SK-N-SH (cell line): ENCODE results near the gene SF3B1. TPM values are rescaled to one million over a fixed set of nuclear protein-coding genes. Genes with fewer than 3 reads are reported as not detected.

ENCODE experiments used
- CTCF ChIA-PET: fragments of 300-600, 350-600 bp; formaldehyde crosslinking; extraction: SDS; loops from one replicate; lab custom pipeline; 2021; lab: Yijun Ruan, JAX
- POLR2A ChIA-PET: fragments of 350-600 bp; sonication (Branson Sonifier 250); formaldehyde crosslinking; extraction: SDS; loops from one replicate; lab custom pipeline; 2020; ENCODE audit warnings: antibody characterized with exemption, inconsistent platforms; lab: Yijun Ruan, JAX
- DNase-seq: peaks from one replicate; pipeline ENCODE4 v3.0.0; 2012
- H2AFZ ChIP-seq: fragments of 200-600 bp; sonication (generic); 2 replicates; pipeline ENCODE4 v1.8.1; 2016; ENCODE audit warnings: antibody characterized with exemption, mild to moderate bottlenecking, low read depth
- H3F3A ChIP-seq: fragments of 200-600 bp; sonication (generic); replicated peaks from 2 replicates; pipeline ENCODE3; 2016; ENCODE audit warnings: antibody characterized with exemption, mild to moderate bottlenecking; ENCODE audit not compliant: insufficient read depth
- H3K27ac ChIP-seq, 2 experiments: fragments of 200-500 bp in 1 of 2; fragments of 200-600 bp in 1 of 2; sonication (Bioruptor generic) in 1 of 2; sonication (generic), shearing (Covaris generic) in 1 of 2; 2 replicates each; pipeline versions ENCODE4 v1.5.1 to v1.6.1; 2014 to 2016; ENCODE audit warnings: low read depth in 2 of 2, inconsistent platforms in 1 of 2, low read length in 1 of 2, mild to moderate bottlenecking in 1 of 2, mixed read lengths in 1 of 2
- H3K27me3 ChIP-seq: fragments of 200-600 bp; sonication (generic), shearing (Covaris generic); 2 replicates; pipeline ENCODE4 v1.6.1; 2016; ENCODE audit warnings: mixed run types; ENCODE audit not compliant: insufficient read depth
- H3K36me3 ChIP-seq, 2 experiments: fragments of 200-500 bp in 1 of 2; fragments of 200-600 bp in 1 of 2; sonication (Bioruptor generic) in 1 of 2; sonication (generic) in 1 of 2; replicated peaks in 1 of 2; 2 replicates each; pipeline versions ENCODE3 to v1.5.1; 2014 to 2016; ENCODE audit warnings: low read length in 1 of 2, mild to moderate bottlenecking in 1 of 2; ENCODE audit not compliant: insufficient read depth in 2 of 2, control insufficient read depth in 1 of 2
- H3K4me1 ChIP-seq, 2 experiments: fragments of 200-500 bp in 1 of 2; fragments of 200-600 bp in 1 of 2; sonication (Bioruptor generic) in 1 of 2; sonication (generic), shearing (Covaris generic) in 1 of 2; 2 replicates each; pipeline versions ENCODE4 v1.5.1 to v1.6.1; 2014 to 2016; ENCODE audit warnings: low read depth in 1 of 2, low read length in 1 of 2, mixed run types in 1 of 2; ENCODE audit not compliant: insufficient read depth in 2 of 2, control insufficient read depth in 1 of 2
- H3K4me2 ChIP-seq: fragments of 200-600 bp; sonication (generic), shearing (Covaris generic); 2 replicates; pipeline ENCODE4 v1.6.1; 2017; ENCODE audit warnings: mixed run types
- H3K4me3 ChIP-seq, 2 experiments: fragments of 200-500 bp in 1 of 2; fragments of 200-600 bp in 1 of 2; sonication (Bioruptor generic) in 1 of 2; sonication (generic), shearing (Covaris generic) in 1 of 2; 2 replicates each; pipeline versions ENCODE4 v1.5.1 to v1.8.1; 2014 to 2016; ENCODE audit warnings: low read depth in 2 of 2, inconsistent platforms in 1 of 2, low read length in 1 of 2, mild to moderate bottlenecking in 1 of 2, mixed read lengths in 1 of 2, moderate library complexity in 1 of 2
- H3K79me2 ChIP-seq: fragments of 200-600 bp; sonication (generic); 2 replicates; pipeline ENCODE4 v1.8.1; 2017; ENCODE audit warnings: mild to moderate bottlenecking; ENCODE audit not compliant: insufficient read depth
- H3K9ac ChIP-seq: fragments of 200-600 bp; sonication (generic); 2 replicates; pipeline ENCODE4 v1.6.1; 2017; ENCODE audit warnings: mixed run types
- H3K9me2 ChIP-seq: fragments of 200-600 bp; sonication (generic); 2 replicates; pipeline ENCODE4 v1.6.1; 2017; ENCODE audit warnings: mixed run types
- H3K9me3 ChIP-seq: fragments of 200-600 bp; sonication (generic); 2 replicates; pipeline ENCODE4 v1.6.1; 2017; ENCODE audit warnings: mixed run types, mild to moderate bottlenecking, moderate library complexity
- H4K20me1 ChIP-seq: fragments of 200-600 bp; sonication (generic); 2 replicates; pipeline ENCODE4 v1.6.1; 2017; ENCODE audit warnings: mild to moderate bottlenecking, mixed run types; ENCODE audit not compliant: insufficient read depth
- ELF1 ChIP-seq: IDR thresholded peaks from 2 replicates; pipeline ENCODE4 v1.4.0; 2012
- EP300 ChIP-seq, 2 experiments: IDR thresholded peaks; 2 replicates each; pipeline versions ENCODE4 v1.4.0 to v1.6.1; 2012; ENCODE audit warnings: borderline replicate concordance in 1 of 2, low read depth in 1 of 2, low read length in 1 of 2
- FOSL2 ChIP-seq: IDR thresholded peaks from 2 replicates; pipeline ENCODE4 v1.4.0; 2012; ENCODE audit warnings: low read depth, mild to moderate bottlenecking, moderate library complexity, borderline replicate concordance
- FOXJ3 ChIP-seq: sonication (generic); formaldehyde crosslinking; IDR thresholded peaks from 2 replicates; pipeline ENCODE4 v1.5.1; 2020; ENCODE audit warnings: mild to moderate bottlenecking, missing genetic modification reagents
- GATA2 ChIP-seq: sonication (generic); formaldehyde crosslinking; IDR thresholded peaks from 2 replicates; pipeline ENCODE4 v1.5.0; 2020; ENCODE audit warnings: mild to moderate bottlenecking, missing genetic modification reagents
- MXI1 ChIP-seq: IDR thresholded peaks from 2 replicates; pipeline ENCODE4 v1.6.1; 2012; ENCODE audit warnings: mild to moderate bottlenecking, low read depth, low read length, improper control_type of control experiment
- RAD21 ChIP-seq: IDR thresholded peaks from 2 replicates; pipeline ENCODE4 v1.6.1; 2012; ENCODE audit warnings: mild to moderate bottlenecking, low read length
- RCOR1 ChIP-seq: fragments of 150-350 bp; IDR thresholded peaks from 2 replicates; pipeline ENCODE4 v1.6.1; 2017; ENCODE audit warnings: antibody characterized with exemption, low read length
- RFX5 ChIP-seq: IDR thresholded peaks from 2 replicates; pipeline ENCODE4 v1.6.1; 2012; ENCODE audit warnings: mild to moderate bottlenecking, improper control_type of control experiment, low read length
- RXRA ChIP-seq: IDR thresholded peaks from 2 replicates; pipeline ENCODE4 v1.4.0; 2012; ENCODE audit warnings: low read depth, mild to moderate bottlenecking, borderline replicate concordance
- TAF1 ChIP-seq: IDR thresholded peaks from 2 replicates; pipeline ENCODE4 v1.6.1; 2012; ENCODE audit warnings: low read depth, mild to moderate bottlenecking, low read length, moderate library complexity, borderline replicate concordance
- YY1 ChIP-seq: IDR thresholded peaks from 2 replicates; pipeline ENCODE4 v1.4.0; 2012; ENCODE audit warnings: low read depth, mild to moderate bottlenecking
- WGBS: methylation state at CpG from one replicate; pipeline ENCODE4 v1.1.6; 2017; ENCODE audit warnings: low lambda C conversion rate; 5-methylcytosine and 5-hydroxymethylcytosine counted together
- polyA plus RNA-seq, 3 experiments: library from polyadenylated mRNA; depleted of rRNA; stranded (reverse); fragments of >200 nt; gene quantifications; 2 replicates each; pipeline ENCODE4 v1.2.3, GENCODE V29; 2012
- TF ChIP-seq, protein P1 (sequence below): IDR thresholded peaks from 2 replicates; pipeline ENCODE4 v1.6.1; 2012; ENCODE audit warnings: mild to moderate bottlenecking, low read depth, low read length, moderate library complexity
- TF ChIP-seq, protein P2 (sequence below): fragments of 150-350 bp; IDR thresholded peaks from 2 replicates; pipeline ENCODE4 v1.6.1; 2017; ENCODE audit warnings: antibody characterized with exemption, low read length, low read depth, borderline replicate concordance

The SF3B1 gene
- polyA plus RNA-seq, 1 of the 3 experiments (the other 2 are of a cell fraction): 162 TPM

DNA sequence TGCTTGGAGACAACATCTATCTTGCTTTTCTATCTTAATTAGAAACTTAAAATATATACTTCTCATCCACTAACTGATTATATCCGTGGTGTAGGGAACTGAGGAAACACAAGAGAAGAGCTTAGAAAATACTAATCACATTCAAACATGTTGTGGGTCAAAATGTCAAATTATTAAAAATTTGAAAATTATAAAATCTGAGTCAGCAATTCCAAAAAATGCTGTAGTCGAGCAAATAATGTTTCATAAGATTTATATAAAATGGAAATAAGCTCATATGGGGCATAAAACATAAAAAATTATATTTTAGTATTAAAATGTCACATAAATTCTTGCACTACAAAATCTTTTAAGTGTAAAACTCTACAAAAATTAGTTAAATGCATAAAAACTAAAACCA, 29.2 kb downstream of the SF3B1 start:
- no peaks in the 10 kb centered on the region for H3K9me3 ChIP-seq
- WGBS: 94% methylated on average over 2 of the region's 2 CpGs
- H4K20me1 ChIP-seq: no peaks in the 10 kb centered on the region
- H3K4me2 ChIP-seq: no peak overlapping the region
- peaks cover 28% of the 10 kb centered on the region for H3F3A ChIP-seq
- TF ChIP-seq RCOR1 (no peak), MXI1 (no peak), FOXJ3 (CRISPR knock-in tag) (no peak), YY1 (no peak), RFX5 (no peak), FOSL2 (no peak), EP300 (IDR thresholded peaks at IDR 0.05; ENCODE audit: borderline replicate concordance in 1 of 2, low read depth in 1 of 2, low read length in 1 of 2) (no peak), TAF1 (no peak), ELF1 (no peak), GATA2 (CRISPR knock-in tag) (no peak), RXRA (no peak), RAD21 (no peak)
- TF ChIP-seq, protein P1, sequence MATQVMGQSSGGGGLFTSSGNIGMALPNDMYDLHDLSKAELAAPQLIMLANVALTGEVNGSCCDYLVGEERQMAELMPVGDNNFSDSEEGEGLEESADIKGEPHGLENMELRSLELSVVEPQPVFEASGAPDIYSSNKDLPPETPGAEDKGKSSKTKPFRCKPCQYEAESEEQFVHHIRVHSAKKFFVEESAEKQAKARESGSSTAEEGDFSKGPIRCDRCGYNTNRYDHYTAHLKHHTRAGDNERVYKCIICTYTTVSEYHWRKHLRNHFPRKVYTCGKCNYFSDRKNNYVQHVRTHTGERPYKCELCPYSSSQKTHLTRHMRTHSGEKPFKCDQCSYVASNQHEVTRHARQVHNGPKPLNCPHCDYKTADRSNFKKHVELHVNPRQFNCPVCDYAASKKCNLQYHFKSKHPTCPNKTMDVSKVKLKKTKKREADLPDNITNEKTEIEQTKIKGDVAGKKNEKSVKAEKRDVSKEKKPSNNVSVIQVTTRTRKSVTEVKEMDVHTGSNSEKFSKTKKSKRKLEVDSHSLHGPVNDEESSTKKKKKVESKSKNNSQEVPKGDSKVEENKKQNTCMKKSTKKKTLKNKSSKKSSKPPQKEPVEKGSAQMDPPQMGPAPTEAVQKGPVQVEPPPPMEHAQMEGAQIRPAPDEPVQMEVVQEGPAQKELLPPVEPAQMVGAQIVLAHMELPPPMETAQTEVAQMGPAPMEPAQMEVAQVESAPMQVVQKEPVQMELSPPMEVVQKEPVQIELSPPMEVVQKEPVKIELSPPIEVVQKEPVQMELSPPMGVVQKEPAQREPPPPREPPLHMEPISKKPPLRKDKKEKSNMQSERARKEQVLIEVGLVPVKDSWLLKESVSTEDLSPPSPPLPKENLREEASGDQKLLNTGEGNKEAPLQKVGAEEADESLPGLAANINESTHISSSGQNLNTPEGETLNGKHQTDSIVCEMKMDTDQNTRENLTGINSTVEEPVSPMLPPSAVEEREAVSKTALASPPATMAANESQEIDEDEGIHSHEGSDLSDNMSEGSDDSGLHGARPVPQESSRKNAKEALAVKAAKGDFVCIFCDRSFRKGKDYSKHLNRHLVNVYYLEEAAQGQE: no peak
- TF ChIP-seq, protein P2, sequence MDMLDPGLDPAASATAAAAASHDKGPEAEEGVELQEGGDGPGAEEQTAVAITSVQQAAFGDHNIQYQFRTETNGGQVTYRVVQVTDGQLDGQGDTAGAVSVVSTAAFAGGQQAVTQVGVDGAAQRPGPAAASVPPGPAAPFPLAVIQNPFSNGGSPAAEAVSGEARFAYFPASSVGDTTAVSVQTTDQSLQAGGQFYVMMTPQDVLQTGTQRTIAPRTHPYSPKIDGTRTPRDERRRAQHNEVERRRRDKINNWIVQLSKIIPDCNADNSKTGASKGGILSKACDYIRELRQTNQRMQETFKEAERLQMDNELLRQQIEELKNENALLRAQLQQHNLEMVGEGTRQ: no peak
- no peak overlapping the region for H3K27ac ChIP-seq
- no peaks in the 10 kb centered on the region for H3K9me2 ChIP-seq
- no peak overlapping the region for H3K9ac ChIP-seq
- H3K4me1 ChIP-seq: no peaks in the 10 kb centered on the region; a peak in 1 of 4 replicates
- peaks cover 31% of the 10 kb centered on the region for H3K79me2 ChIP-seq
- H2AFZ ChIP-seq: no peak overlapping the region
- peaks cover 84 to 95% of the 10 kb centered on the region in 2 experiments for H3K36me3 ChIP-seq
- DNase-seq: no peak
- H3K27me3 ChIP-seq: no peaks in the 10 kb centered on the region
- H3K4me3 ChIP-seq: no peak overlapping the region
- ChIA-PET POLR2A (no interaction called here), CTCF (interaction anchor here (0.6 to 1.2 kb wide), 2 partner anchors 10 to 616 kb away, joined by 3 read pairs; no protein-coding TSS in a partner anchor)
